Parathyroid adenoma (tissue), 2 donors: ENCODE data around the gene TMEM154.

Experiments
- H2AFZ ChIP-seq: fragments of 300-600 bp; sonication (generic); one replicate; pipeline ENCODE4 v1.7.0; 2017; ENCODE audit warnings: antibody characterized with exemption, mild to moderate bottlenecking
- H3K27ac ChIP-seq: fragments of 300-600 bp; sonication (generic); one replicate; pipeline ENCODE4 v1.7.0; 2017
- H3K27me3 ChIP-seq: fragments of 300-600 bp; sonication (generic); one replicate; pipeline ENCODE4 v1.7.0; 2017; ENCODE audit warnings: low read length; ENCODE audit not compliant: control insufficient read depth, insufficient read depth
- H3K36me3 ChIP-seq: fragments of 300-600 bp; sonication (generic); one replicate; pipeline ENCODE4 v1.7.0; 2017; ENCODE audit warnings: low read length; ENCODE audit not compliant: control insufficient read depth, insufficient read depth
- H3K4me1 ChIP-seq: fragments of 300-600 bp; sonication (generic); one replicate; pipeline ENCODE4 v1.7.0; 2017; ENCODE audit warnings: control low read depth
- H3K4me2 ChIP-seq: fragments of 300-600 bp; sonication (generic); one replicate; pipeline ENCODE4 v1.7.0; 2017; ENCODE audit warnings: low read length
- H3K4me3 ChIP-seq: fragments of 300-600 bp; sonication (generic); one replicate; pipeline ENCODE4 v1.7.0; 2017; ENCODE audit warnings: low read depth, low read length
- H3K79me2 ChIP-seq: fragments of 300-600 bp; sonication (generic); one replicate; pipeline ENCODE4 v1.7.0; 2017; ENCODE audit warnings: control low read depth
- H3K9ac ChIP-seq: fragments of 300-600 bp; sonication (generic); one replicate; pipeline ENCODE4 v1.7.0; 2017; ENCODE audit warnings: mild to moderate bottlenecking
- H3K9me3 ChIP-seq: fragments of 300-600 bp; sonication (generic); one replicate; pipeline ENCODE4 v1.7.0; 2017; ENCODE audit warnings: low read length; ENCODE audit not compliant: control insufficient read depth
- CTCF ChIP-seq: fragments of 300-600 bp; sonication (generic); IDR thresholded peaks from one replicate; pipeline ENCODE4 v1.7.0; 2017; ENCODE audit warnings: antibody characterized with exemption, mild to moderate bottlenecking
- donor health status: primary hyperparathyroidism.

The TMEM154 gene

GRCh38 chr4:152724494-152724893 lies 44.7 kb upstream of the TMEM154 start:
- Histone ChIP-seq H3K27ac (no peak overlapping the region), H3K79me2 (no peaks in the 10 kb centered on the region), H3K9ac (no peak overlapping the region), H2AFZ (no peak overlapping the region), H3K36me3 (no peaks in the 10 kb centered on the region), H3K27me3 (no peaks in the 10 kb centered on the region), H3K4me1 (no peaks in the 10 kb centered on the region), H3K4me2 (no peak overlapping the region), H3K4me3 (no peak overlapping the region), H3K9me3 (no peaks in the 10 kb centered on the region)
- TF ChIP-seq CTCF = no peak

- Histone ChIP-seq H3K4me2 (no peak overlapping the region), H3K4me3 (no peak overlapping the region), H3K9me3 (no peaks in the 10 kb centered on the region), H3K9ac (no peak overlapping the region), H3K79me2 (no peaks in the 10 kb centered on the region), H2AFZ (no peak overlapping the region), H3K4me1 (no peaks in the 10 kb centered on the region), H3K27me3 (no peaks in the 10 kb centered on the region), H3K27ac (no peak overlapping the region), H3K36me3 (no peaks in the 10 kb centered on the region)
- no peak for TF ChIP-seq CTCF
Observed at GRCh38 chr4:152723236-152723635, 43.4 kb upstream of the TMEM154 start.

GRCh38 chr4:152719801-152720556 lies 40.2 kb upstream of the TMEM154 start:
- Histone ChIP-seq H3K4me3 (no peak overlapping the region), H3K36me3 (no peaks in the 10 kb centered on the region), H3K9me3 (no peaks in the 10 kb centered on the region), H3K4me1 (no peaks in the 10 kb centered on the region), H3K9ac (no peak overlapping the region), H3K79me2 (no peaks in the 10 kb centered on the region), H3K4me2 (no peak overlapping the region), H2AFZ (no peak overlapping the region), H3K27ac (no peak overlapping the region), H3K27me3 (no peaks in the 10 kb centered on the region)
- TF ChIP-seq CTCF = no peak

GRCh38 chr4:152719291-152719690 lies 39.5 kb upstream of the TMEM154 start:
- no peaks in the 10 kb centered on the region for H3K4me1 ChIP-seq
- no peak overlapping the region for H2AFZ ChIP-seq
- H3K4me2 ChIP-seq = no peak overlapping the region
- no peak for TF ChIP-seq CTCF
- no peaks in the 10 kb centered on the region for H3K36me3 ChIP-seq
- no peaks in the 10 kb centered on the region for H3K27me3 ChIP-seq
- H3K27ac ChIP-seq = no peak overlapping the region
- H3K9me3 ChIP-seq = no peaks in the 10 kb centered on the region
- no peak overlapping the region for H3K9ac ChIP-seq
- no peaks in the 10 kb centered on the region for H3K79me2 ChIP-seq
- H3K4me3 ChIP-seq = no peak overlapping the region

- H3K4me1 ChIP-seq = no peaks in the 10 kb centered on the region
- H2AFZ ChIP-seq = no peak overlapping the region
- no peaks in the 10 kb centered on the region for H3K79me2 ChIP-seq
- H3K27me3 ChIP-seq = no peaks in the 10 kb centered on the region
- no peaks in the 10 kb centered on the region for H3K9me3 ChIP-seq
- no peak for TF ChIP-seq CTCF
- no peak overlapping the region for H3K9ac ChIP-seq
- no peaks in the 10 kb centered on the region for H3K36me3 ChIP-seq
- H3K4me3 ChIP-seq = no peak overlapping the region
- no peak overlapping the region for H3K4me2 ChIP-seq
- no peak overlapping the region for H3K27ac ChIP-seq
Observed at GRCh38 chr4:152715076-152715475, 35.3 kb upstream of the TMEM154 start.
